Left lobe of liver (tissue), 2 donors: Measurements from ENCODE around the gene AHSP. TPM values are rescaled to one million over a fixed set of nuclear protein-coding genes. Genes with fewer than 3 reads are reported as not detected.
"Not testable (repeated sequence)": the region's sequence is repeated elsewhere in the genome, so short reads cannot be mapped to it uniquely, and the experiment has no call there.

ENCODE experiments used
- ATAC-seq: fragments of 200-7000 bp; cut with Tn5 transposase; one replicate; pipeline ENCODE4 v1.9.1; 2020; ENCODE audit warnings: mild to moderate bottlenecking, moderate library complexity
- DNase-seq: peaks from one replicate; pipeline ENCODE4 v3.0.0-alpha.2; 2020; ENCODE audit warnings: low spot score
- total RNA-seq: library from RNA; stranded (reverse); gene quantifications from one replicate; pipeline ENCODE4 v1.2.1, GENCODE V29; 2021
- donor health status: DM: no; HTN: no; CAD: no; lungs with moderate emphysema.
- donor health status: DM: no; HTN: yes; CAD: no.

AHSP gene
- total RNA-seq, 1 donor from 2014 or later, result 0.83 TPM

DNA sequence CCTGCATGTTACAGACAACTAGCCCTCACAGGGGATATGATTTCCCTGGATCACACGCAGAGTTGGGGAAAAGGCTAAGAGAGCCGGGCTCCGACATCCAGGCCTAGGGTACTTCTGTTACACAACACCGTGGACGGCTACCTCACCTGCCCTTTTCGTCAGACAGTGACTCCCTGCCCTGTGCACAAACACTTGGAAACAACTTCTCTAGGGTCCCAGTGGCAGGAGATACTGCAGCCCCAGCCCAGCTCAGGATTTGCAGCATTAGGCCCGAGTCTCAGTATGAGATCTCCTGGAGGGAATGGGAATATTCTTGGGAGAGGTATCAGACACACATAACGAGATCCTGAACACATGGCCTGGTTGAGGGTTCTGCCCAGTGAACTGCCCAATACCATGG lies 27.8 kb upstream of the AHSP start:
- DNase-seq (no peak), ATAC-seq (no peak)

DNA sequence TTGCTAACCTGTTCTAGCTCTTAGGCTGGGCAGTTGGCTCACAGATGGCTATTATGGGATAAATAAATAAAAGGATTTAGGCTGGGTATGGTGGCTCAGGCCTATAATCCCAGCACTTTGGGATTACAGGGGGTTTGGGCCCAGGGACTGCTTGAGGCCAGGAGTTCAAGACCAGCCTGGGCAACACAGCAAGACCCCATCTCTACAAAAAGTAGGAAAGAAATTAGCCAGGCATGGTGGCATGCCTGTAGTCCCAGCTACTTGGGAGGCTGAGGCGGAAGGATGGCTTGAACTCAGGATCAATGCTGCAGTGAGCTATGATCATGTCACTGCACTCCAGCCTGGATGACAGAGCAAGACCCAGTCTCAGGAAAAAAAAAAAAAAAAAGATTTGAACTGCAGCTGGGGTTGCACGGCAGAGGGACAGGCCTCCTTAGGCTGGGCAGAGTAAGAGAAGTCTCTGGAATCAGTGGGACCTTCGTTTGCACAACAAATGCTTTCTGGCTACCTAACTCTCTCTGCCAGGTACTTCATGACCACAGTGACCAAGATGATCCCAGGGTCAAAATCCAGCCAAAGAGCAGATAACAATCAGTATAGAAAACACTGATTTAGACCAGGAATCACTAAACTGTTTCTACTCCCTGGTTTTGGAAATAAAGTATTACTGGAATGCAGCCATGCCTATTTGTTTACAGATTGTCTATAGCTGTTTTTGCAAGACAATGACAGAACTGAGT lies 26.3 kb upstream of the AHSP start:
- ATAC-seq (peak; percentile 89), DNase-seq (peak; percentile 84)

DNA sequence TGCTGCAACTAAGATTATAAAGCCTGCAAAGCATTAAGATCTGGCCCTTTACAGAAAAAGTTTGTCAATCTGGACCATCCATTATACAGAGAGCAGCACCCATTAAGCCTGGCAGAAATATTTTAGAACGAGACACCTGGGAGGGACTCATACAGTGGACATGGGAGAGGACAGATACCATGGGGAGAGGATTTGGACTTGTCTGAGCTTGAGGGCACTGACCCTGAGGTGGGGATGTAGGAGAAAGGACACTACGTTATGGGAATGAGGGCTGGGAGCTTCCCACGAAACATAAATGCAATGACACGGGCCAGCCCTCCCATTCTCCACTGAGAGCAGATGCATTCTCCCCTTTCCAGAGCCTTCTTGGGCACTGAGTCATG lies 25.7 kb upstream of the AHSP start:
- DNase-seq (no peak), ATAC-seq (peak; percentile 74)

DNA sequence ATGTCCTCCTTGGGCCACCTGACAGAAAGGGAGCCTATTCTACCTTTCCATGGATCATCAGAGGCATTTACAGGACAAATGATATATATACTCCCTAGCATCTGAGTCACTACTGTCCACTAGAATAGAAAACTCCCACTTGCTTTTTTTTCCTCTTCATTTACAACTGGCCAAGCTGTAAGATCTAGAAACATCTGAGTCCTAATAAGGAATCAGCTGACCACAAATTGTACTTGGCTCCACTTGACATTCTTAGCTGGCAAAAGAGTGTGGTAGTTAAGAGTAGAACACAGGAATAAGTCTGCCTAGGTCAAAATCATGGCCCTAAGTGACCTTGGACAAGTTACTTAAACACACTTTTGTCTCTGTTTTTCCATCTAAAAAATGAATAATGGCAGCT lies 24.7 kb upstream of the AHSP start:
- DNase-seq (no peak), ATAC-seq (no peak)

DNA sequence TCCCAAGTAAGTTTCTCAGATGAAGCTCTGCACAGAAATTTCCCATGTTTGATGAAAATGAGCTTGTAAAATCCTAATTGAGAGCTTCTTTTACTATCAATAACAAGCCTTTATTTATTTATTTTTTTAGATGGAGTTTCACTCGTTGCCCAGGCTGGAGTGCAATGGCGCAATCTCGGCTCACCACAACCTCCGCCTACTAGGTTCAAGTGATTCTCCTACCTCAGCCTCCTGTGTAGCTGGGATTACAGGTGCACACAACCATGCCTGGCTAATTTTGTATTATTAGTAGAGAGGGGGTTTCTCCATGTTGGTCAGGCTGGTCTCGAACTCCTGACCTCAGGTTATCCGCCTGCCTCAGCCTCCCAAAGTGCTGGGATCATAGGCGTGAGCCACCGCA lies 24.1 kb upstream of the AHSP start:
- ATAC-seq, DNase-seq: not testable (repeated sequence)

DNA sequence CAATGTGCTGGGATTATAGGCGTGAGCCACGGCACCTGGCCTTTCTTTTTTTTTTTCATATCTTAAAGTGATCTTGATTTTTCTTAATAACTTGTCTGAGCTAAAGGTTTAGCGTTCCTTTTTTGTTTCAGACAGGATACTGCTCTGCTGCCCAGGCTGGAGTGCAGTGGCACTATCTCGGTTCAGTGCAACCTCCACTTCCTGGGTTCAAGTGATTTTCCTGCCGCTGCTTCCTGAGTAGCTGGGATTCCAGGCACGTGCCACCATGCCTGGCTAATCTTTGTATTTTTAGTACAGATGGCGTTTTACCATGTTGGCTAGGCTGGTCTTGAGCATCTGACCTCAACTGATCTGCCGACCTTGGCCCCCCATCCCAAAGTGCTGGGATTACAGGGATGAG lies 23.5 kb upstream of the AHSP start:
- ATAC-seq, result no peak
- no peak for DNase-seq

DNA sequence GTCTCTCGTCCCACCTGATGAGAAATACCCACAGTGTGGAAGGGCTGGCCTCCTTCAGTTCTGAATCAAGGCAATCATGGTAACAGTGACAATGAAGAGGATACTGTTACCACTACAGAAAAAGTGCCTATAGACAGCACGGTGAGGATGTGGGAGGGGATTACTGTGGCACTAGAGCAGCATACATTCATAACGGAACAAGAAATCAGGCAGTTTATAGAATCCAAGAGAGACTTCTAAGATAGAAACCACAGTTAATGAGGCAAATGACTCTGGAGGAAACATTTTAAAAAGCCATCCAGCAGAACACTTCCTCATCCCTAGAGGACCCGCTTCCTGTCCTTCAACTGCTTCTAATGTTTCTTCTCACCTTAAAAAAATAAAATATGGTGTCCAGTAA lies 22.2 kb upstream of the AHSP start:
- DNase-seq, result no peak
- ATAC-seq, result no peak

DNA sequence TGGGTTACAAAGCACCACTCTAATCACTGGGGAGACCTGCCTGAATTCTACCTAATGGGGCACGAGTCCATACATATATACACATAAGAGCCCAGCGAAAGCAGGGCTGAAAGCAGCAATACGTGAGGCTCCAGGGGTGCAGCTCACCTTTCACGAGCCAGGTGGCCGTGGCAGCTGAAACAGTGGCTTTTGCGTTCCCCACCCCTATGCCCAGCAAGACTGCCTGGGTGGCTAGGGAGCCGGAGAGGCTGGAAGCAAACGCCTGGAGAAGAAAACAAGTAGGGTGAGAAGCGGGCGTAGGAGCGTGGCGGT lies 20.1 kb upstream of the AHSP start:
- DNase-seq (no peak), ATAC-seq (peak; percentile 9)

DNA sequence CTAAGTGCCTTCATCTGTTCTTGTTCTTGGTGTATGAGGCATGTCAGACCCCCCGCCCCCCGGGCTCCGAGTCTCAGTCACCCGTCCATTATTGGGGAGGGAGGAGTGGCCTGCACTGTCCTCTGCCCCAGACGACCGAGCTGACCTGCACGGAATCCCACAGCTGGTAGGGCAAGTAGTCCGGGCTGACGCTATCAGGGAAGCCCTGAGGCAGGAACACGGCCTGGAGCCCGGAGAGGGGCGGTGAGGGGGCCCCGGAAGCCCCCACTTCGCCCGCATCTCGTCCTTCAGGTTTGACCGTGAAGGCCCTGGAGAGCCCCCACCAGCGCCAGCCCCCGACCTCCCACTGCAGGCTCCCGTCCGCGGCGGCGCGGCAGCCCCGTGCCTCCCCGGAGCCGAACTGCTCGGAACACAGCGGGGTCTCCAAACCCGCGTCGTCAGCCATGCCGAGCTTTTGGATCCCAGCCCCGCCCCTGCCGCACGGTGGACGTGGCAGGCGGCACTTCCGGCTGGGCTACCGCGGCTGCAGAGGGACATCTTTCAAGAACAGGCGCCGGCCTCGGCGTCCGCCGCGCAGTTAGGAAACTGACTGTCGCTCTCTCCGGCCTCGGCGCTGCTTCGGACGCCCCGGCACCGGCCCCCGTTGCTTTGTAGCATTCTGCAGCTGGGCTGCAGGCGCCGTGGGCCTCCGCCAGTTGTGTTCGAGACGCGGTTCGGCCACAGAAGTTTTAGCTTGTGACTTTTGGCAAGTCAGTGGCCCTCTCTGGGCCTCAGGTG lies 19.6 kb upstream of the AHSP start, which contains the start of gene RUSF1:
Gene RUSF1, minus strand, starts transcription at position 463 of the 777 bp plus-strand sequence. Its CDS starts 18 bp downstream, at position 445.
- peak; percentile 94 for DNase-seq

DNA sequence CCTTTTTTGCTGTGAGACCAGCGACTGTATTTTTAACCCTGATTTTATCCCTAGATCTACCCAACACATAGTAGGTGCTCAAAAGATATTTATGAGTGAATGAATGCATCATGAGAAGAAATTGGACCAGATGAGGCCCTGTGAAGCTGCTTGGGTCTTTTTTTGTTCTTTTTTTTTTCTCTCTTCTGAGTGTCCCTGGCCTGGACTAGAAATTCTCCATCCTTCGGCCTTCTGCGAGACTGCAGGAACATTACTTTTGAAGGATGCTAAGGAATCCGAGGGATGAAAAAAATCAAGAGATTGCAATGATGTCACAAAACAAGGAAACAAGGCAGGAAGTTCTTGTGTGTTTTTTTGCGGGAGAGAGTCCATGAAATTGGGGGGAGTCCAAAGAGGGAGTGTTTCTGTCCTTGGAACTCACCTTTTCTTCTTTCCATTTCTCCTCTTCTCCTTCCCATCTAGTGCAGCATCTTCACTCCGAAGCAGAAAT lies 18.9 kb upstream of the AHSP start:
- ATAC-seq (no peak), DNase-seq (no peak)

More for the DNA sequence above, 19.6 kb upstream of the AHSP start, which contains the start of gene RUSF1:
- ATAC-seq, result peak; percentile 98

DNA sequence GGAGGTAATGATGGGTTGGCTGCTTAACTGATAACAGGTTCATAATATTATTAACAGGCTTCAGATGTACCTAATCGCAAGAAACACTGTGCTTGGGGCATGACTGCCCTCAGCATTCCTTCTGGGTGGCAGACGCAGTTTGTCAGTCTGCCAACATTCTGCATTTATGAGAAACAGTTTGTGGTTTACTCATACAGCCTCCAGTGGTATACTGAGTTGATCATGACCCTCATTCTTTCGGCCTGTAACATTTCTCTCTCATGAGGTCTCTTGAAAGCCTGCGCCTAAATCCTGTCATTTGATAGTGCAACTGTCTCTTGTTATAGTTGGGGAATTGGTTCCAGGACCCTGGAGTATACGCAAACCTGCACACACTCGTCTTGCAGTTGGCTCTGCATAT lies 14.6 kb upstream of the AHSP start:
- DNase-seq (no peak), ATAC-seq (no peak)

DNA sequence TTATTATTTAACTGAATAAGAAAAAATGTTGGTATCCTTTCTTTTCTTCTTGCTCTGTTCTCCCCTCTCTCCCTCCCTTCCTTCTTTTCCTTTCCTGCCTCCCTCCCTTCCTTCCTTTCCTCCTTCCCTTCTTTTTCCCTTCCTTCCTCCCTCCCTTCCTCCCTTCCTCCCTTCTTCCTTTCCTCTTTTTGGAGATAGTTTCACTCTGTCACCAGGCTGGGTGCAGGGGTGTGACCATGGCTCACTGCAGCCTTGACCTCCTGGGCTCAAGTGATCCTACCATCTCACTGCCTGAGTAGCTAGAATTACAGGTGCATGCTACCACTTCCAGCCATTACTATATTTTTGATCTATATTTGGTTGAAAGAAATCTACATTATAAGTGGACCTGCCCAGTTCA lies 13.8 kb upstream of the AHSP start:
- DNase-seq (no peak), ATAC-seq (no peak)

DNA sequence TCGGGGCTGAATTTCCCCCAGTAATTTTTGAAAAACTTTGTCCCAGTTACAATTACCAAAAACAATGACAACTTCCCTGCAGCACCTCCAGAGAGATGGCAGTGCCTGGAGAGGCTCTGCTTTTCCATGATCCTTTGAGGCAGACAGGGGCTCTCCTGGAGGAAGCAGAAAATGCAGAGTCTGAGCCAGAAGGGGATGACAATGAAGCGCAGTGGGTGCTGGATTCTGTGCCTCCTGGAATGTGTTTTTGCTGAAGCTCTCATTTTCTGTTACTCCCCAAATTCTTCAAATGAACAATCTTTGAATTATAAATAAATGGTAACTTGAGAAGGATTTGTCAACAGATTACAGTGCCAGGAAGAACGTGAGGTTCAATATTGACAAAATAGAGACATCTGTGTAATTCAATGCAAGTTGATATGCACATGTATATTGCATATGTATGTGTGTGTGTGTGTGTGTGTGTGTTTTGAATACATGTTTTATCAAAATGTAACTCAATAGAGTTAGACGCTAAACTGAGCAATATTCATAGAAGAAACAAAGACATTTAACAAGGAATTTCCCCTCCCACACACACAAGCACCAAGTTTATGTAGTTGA lies 9.8 kb upstream of the AHSP start:
- DNase-seq (no peak), ATAC-seq (no peak)

DNA sequence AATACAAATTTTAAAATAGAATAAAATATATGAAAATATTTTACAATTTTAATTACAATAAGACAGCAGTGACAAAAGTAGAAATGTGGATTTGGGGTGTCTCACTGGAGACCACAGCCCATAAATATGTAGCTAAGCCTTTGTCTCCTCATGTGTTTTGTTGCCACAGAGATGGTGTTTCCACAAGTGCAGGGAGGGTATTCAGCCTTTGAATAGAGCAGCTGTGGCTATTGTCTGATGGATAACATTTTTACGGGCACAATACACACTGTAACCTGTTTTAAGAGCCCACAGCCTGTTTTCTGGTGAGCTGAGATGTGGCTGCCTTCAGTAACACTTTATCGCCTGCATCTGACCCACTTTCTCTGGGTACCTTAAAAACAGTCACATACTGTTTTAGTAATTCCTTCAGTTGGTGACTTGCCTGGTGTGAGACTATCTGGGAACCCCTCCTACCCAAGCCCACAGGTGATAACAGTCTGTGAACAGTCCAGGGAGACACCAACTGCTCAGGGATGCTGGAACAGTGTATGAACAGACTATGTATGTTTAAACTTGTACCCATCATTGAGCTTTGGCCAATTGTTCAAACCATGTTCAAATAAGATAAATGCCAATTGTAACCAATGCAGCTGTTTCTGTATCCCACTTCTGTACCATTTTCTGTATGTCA lies 7.8 kb upstream of the AHSP start:
- no peak for DNase-seq
- no peak for ATAC-seq

DNA sequence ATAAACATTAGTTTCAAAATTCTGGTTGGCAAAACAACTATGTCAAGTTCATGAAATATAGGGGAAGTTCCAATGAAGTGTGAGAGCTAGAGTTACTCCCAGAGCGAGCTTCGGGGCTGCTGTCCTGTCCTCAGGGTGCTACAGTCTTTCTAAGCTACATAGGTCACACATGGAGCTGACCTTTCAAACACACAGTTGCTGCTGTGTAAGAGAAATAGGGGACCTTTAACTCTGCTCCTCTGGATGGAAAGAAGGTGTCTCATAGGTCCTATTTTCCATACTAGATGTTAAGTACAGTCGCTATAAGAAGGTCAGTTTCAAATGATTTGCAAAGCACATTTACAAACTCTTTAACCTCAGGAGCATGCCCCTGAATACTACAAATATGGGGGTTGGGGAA lies 6.3 kb upstream of the AHSP start:
- DNase-seq (no peak), ATAC-seq (no peak)

DNA sequence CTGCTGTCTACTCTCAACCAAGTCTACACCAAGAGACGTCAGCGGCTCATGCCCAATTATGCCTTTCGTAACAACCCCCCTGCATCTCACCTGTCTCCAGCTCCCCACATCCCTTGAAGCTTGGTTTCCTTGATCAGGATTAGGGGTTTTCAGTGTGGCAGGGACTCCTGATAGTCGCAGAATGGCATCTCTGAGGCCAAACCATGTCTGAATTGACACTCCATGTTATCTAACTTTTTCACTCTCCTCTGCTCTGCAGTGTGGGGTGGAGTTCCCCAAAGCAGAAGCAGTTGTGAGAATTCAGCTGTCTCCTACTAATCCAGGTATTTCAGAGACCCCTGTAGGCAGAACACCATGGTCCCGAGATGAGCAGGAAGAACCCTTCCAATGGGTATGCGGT lies 5.6 kb upstream of the AHSP start:
- no peak for DNase-seq
- no peak for ATAC-seq

DNA sequence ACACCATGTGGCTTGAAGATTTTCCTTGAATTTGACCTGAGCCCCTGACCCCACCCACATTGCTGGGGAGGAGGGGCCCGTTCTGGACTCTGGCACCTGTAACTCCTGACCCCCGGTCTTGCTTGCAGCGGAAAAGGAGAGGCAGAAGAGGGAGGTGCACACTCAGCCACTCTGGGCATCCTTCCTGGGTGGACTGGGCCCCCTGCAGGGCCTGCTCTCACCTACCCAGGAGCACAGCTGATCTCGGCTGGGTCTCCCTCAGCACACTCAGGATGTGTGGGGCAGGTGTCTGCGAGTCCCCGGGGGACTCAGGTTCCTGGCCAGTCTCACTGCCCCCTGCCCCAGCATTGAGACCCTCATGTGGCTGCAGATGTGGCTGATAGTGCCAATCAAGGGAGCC lies 3.9 kb upstream of the AHSP start:
- ATAC-seq, DNase-seq: not testable (repeated sequence)

DNA sequence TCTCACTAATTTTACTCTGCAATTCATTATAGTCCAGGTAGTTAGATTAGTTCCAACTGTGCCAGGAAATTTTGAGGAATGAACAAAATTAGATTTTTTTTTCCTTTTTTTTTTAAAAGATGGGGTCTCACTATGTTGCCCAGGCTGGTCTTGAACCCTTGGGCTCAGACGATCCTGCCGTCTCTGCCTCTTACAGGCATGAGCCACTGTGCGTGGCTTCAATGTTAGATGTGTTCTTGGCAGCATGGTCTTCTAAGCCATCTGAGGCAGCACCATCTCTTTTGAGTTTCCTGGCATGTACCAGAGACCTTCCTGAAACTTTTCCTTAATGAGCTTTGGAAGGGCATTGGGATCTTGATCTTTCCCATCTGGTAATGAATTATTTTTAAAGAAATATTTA lies 2.6 kb upstream of the AHSP start:
- no peak for ATAC-seq

DNA sequence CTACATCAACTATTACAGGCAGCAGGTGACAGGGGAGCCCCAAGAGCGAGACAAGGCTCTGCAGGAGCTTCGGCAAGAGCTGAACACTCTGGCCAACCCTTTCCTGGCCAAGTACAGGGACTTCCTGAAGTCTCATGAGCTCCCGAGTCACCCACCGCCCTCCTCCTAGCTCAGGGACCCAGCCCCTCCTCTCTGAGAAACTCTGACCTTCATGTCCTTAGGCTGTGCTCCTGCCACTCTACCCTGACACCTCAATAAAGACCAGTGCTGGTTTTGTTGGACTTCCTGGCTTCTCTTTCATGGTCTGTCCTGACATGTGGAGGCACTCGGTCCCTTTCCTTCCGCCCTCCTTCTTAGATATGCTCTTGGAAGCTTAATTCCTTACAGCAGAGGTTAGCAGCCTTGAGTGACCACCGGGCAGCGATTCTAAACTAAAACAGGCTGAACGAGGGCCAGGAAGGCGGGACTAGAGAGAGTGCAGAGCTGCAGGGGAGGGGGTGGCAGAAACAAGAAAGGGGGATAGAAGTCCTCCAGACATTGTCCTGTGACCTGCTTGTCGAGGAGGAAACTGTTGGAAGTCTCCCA lies 915 bp downstream of the AHSP start:
- DNase-seq (no peak), ATAC-seq (no peak)

More for the DNA sequence above, 2.6 kb upstream of the AHSP start:
- DNase-seq, result no peak

DNA sequence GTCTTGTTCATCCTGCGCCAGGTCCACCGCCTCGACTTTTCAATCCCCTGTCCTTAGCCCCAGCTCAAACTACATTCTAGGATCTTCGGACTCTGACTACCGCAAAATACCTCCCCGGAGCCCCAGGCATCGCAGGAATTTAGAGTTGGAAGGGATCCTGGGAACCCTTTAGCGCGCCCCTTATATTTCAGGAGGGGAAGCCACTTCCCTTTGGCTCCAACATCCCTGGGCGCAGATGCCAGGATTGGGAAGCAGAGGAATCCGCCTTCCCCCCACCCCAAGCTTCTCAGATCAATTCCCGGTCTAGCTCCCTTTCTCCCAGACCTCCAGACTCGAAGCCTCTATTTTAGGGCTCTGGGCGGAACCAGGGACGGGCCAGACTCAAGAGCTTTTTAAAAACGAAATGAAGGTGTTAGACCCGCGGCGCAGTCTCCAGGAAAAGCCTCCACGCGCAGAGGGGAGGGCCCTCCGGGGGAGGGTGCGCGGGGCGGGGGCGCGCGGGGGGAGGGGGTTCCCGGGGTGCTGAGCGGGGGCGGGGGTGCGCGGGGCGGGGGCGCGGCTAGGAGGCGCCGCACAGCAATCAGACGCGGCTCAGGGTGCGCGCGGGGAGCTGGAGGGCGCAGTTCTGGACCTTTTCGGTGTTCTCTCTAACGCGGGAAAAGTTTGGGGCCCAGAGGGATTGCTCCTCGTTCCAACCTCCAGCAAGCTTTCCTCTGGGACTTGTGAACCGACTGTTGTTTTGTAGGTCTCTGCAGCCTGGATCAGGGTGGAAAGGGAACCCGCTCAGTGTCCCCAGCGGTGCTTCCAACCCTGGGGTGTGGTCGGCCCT lies 1.6 kb downstream of the AHSP start:
- DNase-seq, result no peak
- ATAC-seq, result no peak
